SHP77 (cell line): ENCODE measurements around the gene GALNT10.
A peak's percentile ranks its signal among the peaks of the same experiment; 100 is the strongest.

ENCODE experiments used
- DNase-seq, 2 experiments: peaks; one replicate each; lab custom pipeline; 2025; lab: John Stamatoyannopoulos, UW

Gene GALNT10

DNA sequence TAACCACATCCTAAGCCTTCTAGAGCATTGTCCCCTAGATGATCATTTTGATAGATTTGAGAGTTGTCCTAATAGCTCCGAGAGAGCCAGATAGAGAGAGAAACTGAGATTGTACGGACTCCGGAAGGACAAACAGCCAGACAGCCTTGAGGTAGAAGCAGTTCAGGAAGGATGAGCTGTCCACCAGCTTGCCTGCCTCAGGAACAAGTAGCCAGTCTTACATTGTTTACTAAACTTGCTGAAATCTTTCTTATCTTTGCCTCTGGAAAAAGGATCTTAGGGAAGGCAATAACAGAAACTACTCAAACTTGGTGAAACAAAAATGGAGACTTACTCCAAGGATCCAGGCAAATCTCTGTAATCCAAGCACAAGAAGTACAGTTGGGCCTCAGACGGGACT lies 216.3 kb downstream of the GALNT10 start:
- DNase-seq = no peak

DNA sequence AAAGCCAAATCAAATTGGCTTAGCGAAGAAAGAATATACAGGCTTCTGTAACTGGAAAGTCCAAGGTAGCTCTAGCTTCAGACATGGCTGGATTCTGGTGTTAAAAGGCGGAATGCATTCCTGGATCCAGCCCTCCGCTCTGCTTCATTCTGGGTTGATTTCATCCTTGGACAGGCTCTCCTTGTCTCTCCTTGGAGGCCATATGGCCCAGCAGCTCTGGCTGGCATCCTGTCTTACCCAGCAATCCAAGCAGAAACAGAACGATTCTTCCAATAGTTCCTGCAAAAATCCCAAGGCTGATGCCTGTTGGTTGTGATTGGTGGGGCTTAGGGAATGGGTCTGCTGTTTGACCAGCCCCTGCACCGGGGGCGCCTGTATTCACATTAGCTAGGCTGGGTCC lies 218.3 kb downstream of the GALNT10 start:
- no peak for DNase-seq

DNA sequence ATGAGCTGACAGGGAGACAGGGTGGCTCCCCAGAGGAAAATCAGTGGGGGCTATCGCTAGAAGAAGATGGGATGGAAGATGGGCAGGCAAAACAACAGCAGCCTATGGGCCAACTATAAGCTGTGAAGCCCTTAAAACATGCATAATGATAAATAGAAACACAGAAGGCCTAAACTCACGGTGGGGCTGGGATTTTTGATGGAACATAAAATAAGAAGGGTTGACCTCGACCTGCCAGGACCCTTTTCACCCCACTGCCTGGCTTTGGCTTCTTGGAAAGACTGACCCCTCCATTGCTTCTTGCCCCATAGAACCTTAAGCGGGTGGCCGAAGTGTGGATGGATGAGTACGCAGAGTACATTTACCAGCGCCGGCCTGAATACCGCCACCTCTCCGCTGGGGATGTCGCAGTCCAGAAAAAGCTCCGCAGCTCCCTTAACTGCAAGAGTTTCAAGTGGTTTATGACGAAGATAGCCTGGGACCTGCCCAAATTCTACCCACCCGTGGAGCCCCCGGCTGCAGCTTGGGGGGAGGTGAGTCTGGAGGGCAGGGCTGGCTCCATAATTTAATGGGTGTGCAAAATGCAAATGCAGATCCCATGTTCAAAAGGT lies 218.8 kb downstream of the GALNT10 start:
- no peak for DNase-seq

DNA sequence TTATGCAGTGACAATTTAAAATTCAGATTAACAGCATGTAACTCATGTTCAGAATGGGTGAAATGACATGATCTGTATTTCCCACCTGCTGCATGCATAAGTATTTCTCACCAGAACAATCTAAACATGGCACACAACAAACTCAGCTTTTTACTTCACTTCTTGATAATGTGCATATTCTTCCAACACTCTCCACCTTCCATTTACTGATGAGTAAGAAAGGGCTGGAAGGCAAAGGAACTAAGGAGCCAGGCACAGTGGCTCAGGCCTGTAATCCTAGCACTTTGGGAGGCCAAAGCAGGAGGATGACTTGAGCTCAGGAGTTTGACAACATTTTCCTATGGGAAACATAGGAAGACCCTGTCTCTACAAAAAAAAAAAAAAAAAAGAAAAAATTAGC lies 219.5 kb downstream of the GALNT10 start:
- no peak for DNase-seq

DNA sequence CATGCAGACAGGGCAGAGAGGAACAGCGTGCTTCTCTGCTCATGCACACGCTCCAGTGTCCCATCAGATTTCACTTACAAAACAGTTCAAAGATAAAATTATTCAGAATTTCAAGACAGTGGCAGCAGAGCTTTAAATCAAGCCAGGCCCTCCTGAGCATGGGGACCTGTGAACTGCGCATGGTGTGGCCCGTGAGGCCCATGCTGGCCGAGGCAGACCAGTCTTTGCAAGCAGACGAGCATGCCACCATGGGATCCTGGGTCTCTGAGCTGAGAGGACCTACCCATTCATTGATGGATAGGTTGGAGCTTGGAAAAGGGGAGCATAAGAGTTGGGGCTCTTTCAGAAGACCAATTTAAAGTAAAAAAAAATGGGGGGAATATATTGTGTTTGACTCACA lies 220.3 kb downstream of the GALNT10 start:
- no peak for DNase-seq

DNA sequence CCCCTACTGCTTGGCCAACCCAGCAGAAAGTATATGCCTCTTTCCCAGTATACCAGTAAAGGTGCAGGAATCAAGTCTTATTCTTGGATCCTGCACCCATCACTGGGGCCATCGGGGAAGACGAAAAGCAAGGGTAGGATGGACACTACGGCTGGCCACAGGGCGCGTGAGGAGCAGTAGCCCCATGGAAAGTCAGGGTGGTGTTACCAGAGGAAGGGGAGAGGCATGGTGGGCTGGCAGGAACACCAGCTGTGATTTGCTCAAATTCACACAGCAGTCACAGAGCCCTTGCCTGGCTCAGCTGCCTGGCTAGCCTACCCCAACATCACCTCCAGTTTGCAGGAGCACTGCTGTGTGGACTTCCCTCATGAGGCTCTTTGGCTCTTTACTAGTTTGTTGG lies 220.8 kb downstream of the GALNT10 start:
- DNase-seq = no peak

DNA sequence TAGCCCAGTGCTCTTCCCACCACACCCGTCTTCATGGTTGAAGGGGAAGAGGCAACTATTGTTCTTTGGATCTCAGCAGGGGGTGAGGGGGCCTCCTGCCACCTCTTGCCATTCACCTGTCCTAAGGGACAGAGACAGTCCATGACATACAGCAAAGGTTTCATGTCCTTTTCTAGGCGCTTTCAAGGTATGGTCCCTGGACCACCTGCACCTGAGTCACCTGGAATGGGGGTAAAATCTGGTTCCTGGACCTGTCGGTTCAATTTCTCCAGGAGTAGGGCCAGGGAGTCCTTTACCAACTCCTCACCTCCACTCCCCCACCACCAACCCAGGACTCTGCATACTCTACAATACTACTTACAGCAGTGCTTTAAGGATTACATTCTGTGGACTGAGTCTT lies 221.8 kb downstream of the GALNT10 start:
- no peak for DNase-seq

DNA sequence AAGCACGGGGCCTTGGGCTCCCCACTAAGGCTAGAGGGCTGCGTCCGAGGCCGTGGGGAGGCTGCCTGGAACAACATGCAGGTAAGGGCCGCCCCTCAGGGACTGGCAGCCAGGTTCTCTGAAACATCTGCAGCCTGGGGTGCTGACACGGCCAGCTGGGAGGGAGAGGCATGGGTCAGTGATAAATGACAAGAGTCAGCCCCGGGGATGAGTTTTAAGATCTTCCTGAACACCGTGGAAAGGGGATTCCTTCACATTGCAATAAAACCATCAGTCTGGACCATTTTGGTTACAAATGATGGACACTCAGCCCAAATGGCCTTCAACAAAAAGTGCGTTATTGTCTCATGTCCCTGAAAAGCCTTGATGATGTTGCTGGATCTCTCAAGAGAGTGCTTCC lies 222.4 kb downstream of the GALNT10 start:
- DNase-seq = no peak

DNA sequence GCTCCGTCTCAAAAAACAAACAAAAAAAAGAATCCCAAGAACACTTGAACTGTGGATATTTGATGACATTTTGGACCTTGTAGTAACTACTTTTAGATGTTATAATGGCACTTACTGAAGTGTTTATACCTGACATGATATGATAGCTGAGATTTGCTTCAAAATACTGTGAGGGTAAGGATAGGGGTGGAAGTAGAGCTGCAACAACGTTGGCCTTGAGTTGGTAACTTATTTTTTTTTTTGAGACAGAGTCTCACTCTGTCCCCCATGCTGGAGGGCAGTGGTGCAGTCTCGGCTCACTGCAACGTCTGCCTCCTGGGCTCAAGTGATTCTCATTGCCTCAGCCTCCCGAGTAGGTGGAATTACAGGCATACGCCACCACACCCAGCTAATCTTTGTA lies 224.6 kb downstream of the GALNT10 start:
- no peak for DNase-seq

DNA sequence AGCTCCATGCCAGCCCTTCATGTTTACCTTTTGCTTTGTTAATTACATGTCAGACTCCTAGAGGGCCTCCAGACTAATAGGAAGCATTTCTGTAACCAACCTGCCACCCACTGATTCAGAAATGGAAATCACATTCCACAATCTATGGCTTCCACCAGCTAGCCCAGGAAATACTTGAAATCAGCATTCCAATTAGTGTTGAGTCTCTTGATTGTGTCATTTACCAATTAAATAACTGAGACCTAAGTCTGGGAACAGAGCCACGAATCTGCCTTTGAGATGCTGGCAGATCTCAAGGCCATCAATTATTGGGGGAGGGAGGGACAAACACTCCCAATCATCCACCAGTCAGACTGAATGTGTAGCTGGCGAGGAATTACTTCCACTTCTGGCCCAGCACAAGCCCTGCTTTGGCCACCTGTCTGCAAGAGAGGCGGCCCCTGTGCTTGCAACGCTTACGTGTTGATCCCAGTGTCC lies 227.8 kb downstream of the GALNT10 start:
- DNase-seq = no peak

DNA sequence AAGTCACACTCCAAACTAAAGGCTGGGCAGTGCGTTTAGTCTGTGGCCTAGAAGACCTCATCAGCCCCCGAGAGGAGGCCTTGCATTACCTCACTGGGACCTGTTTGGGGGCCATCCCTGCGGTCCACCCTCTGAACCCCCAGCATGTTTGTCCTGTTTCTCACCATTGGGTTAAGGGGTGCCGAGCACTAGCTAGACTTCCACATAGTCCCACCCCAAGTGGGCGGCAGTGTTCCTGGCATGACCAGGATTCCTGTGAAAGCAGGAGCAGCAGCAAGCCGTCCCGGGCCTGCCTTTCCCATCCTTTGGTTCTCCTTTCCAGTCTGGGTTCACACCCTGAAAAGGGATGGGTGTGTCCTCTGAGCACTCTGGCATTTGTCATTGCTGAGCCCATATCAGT lies 228.7 kb downstream of the GALNT10 start:
- no peak for DNase-seq

DNA sequence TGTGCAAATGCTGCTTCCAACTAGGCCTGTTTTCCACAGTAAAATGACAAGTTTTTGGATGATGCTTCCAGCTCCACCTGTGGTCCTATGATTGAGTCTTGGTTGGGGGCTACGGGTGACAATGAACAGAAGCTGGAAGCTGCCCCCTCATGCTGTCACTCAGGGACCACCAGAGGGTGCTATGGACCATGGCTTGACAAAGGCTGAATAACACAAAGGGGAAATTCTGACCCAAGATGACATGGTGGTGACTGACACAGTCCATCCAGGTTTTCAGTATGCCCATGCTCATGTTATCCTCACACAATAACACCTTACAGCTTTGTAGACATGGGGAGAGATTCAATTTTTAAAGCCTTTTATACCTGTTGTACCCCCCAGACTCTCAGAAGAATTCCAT lies 231.3 kb downstream of the GALNT10 start:
- DNase-seq = no peak

DNA sequence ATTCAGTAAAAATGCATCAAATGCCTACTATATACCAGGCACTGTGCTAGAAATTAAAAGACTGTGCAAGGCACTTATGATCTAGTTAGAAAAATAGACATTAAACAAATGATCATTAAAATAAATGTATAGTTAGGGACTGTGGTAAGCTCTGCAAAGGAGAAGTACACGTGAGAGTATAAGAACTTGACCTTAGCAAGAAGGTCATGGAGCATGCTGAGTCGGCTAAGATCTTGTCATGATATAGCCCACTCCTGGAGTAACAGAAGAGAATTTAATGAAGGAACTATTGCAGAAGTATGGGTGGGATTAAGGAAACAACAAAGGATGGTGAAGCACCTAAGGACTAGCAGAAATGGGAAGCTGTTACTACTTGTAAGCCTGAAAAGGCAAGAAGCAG lies 231.8 kb downstream of the GALNT10 start:
- no peak for DNase-seq

DNA sequence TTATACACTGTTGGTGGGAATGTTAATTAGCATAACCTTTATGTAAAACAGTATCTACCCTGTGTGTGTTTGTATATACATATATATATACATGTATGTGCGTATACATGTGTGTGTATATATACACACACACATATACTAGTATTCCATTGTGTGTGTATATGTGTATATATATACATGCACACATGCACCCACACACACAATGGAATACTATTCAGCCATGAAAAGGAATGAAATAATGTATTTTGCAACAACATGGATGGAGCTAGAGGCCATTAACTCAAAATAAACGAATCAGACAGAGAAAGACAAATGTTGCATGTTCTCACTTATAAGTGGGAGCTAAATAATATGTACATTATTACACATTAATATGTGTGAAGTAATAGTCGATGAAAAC lies 237.7 kb downstream of the GALNT10 start:
- DNase-seq = no peak

DNA sequence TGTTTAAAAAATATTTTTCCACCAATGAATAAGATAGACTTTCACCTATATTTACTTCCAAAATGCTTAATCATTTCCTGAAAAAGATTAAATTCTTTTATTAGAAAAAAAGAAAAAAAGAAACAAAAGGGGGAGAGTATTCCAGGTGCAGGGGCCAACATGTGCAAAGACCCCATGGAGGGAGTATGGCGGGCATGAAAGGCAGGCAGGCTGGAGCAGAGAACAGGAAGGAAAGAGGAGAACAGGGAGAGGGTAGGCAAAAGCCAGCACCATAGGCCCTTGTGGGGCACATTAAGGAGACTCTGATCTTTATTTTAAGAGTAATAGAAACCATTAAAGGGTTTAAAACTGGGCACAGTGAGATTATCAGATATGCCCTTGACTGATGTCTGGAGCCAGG lies 238.8 kb downstream of the GALNT10 start:
- DNase-seq = no peak

DNA sequence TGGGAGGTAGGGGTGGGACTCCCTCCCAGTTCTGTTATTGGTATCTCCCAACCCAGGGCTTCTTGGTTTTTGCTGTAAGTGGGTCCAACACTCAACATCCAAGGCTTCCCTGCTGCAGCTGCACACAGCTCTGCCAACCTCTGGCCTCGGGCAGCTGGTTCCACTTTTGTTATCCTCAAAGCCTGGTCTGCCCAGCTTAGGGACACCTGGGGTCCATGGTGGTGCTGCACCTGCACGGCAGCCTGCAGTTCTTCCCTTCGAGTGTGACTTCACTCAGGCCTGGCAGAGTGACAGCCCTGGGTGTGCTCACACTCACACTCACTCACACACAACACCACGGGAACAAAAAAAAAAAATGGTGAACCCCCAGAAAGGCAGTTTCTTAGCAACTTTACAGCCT lies 239.9 kb downstream of the GALNT10 start:
- DNase-seq = no peak

DNA sequence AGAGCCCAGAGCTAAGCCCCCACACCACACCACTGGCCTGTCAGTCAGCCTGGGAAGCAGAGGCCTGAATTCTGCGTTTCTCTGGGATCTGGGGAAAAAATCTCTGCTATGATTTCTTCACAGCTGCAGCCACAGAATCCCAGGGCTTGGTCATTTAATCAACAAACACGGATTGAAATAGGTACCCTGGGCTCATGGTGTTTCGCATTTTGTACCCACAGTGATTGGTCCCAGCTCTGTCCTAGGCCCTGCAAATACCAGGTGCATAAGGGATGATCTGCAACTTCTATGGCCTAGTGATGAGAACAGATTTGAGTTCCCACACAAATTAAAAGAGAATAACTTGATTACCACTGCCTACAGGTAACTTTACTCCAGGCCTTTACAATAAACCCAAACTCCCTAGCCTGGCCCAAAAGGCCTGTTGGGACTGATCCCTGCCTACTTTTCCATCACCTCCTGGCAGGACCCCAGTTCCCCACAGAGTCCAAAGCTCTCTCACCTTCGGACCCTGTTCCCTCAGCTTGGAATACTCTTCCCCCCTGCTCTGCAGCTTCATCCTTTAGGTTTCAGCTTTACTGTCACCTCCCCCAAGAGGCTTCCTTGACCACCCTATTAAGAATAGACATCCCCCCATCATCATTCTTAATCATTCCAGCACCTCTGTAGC lies 240.6 kb downstream of the GALNT10 start:
- no peak for DNase-seq

DNA sequence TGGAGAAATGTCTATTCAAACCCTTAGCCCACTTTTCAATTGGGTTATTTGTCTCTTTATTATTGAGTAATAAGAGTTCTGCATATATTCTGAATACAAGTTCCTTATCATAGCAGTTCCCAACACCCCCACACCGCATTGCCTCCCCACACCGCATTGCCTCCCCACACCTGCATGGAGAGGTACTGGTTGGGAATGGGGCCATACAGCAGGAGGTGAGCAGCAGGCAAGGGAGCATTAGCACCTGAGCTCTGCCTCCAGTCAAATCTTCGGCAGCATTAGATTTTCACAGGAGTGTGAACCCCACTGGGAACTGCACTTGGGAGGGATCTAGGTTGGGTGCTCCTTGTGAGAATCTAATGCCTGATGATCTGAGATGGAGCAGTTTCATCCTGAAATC lies 244.7 kb downstream of the GALNT10 start:
- DNase-seq = no peak

DNA sequence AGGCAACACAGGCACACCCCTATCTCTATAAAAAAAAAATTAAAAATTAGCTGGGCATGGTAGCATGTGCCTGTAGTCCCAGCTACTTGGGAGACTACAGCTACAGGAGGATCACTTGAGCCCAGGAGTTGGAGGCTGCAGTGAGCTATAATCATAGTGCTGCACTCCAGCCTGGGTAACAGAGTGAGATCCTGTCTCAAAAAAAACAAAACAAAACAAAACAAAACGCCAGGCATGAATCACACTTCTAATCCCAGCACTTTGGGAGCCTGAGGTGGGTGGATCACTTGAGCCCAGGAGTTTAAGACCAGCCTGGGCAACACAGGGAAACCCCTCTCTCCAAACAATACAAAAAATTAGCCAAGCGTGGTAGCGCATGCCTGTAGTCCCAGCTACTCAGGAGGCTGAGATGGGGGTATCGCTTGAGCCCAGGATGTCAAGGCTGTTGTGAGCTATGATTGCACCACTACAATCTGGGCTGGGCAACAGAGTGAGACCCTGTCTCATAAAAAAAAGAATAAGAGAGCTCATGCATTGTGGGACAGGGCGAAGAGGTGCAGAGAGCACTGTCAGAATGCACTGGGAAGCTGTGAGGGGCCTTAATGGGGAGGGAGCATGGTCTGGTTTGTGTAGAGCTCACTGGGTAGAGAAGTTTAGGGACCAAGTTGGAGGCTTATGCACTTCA lies 246.9 kb downstream of the GALNT10 start:
- no peak for DNase-seq

DNA sequence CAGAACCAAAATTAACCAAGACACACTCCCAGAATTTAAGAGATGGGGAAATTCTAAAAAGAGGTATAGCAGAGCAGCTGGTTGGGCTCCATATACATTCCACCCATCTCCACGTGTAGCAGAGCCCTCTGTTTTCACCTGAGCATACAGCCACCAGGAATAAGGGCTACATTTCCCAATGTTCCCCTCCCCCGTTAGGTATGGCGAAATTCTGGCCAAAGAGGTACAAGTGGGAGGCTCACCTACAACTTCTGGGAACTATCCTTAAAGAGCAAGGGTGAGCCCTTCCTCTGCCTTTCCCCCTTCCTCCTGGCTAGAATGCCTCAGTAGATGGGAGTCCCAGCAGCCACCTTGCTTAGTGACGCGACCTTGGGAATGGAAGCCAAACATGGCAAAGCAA lies 250.0 kb downstream of the GALNT10 start:
- no peak for DNase-seq

DNA sequence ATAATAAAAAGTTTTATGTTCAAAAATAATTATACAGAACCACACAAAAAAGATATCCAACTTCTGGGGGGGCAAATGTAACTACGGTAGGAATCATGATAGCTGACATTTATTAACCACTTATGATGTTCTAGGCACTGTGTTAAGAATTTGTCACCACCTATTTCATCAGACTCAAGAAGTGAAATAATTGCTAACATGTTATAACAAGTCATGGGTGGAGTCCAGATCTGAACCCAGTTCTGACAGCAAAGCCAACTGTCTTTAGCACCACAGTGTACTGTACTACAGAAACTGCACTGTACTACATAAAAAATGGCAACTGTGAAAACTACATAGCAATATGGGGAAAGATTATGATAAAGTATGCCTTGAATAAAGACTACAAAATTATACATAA lies 252.3 kb downstream of the GALNT10 start:
- DNase-seq = no peak

DNA sequence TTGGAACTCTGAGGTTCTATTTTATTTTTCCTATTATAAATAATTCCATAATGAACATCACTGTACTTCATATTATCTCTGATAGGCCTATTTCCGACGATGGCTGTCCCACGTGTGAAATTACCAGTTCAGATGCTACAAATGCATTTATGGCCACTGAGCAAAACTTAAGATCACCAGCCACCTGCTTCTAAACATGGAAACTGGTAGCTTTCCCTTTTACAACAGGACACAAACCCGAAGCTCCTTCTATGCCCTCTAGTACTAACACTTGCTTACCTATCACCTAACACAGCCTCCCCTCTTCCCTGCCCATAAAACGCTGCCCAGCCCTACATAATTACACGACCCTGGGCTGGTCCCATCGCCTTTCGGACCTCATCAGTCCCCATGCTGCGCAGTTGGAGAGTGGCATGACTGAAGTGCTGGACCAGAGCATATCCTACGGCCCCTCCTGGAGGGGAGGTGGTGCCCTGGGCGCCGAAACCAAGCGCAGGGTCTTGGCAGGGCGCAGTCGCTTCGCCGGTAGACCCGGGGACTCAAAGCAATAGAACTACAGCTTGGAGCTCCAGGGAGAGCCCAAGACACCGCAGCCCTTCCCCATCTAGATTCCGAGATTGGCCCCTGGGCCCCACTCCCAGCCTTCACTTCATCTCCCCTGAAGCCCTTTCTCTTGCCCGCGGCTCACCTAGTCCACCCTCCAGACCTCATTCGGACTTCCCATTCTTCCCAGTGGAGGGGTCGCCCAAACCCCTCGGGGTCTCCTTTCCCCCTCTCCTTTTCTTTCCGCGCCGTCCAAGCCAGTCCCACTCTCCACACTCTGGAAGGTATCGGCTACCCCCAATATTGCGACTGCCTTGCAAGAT lies 254.3 kb downstream of the GALNT10 start:
- DNase-seq = peak; percentile 16 to 18
